Measurements from ENCODE around the gene KANSL1. TPM values are rescaled to one million over a fixed set of nuclear protein-coding genes. Genes with fewer than 3 reads are reported as not detected.

KANSL1 gene
- total RNA-seq, 1 donor from 2014 or later = 102 TPM

DNA sequence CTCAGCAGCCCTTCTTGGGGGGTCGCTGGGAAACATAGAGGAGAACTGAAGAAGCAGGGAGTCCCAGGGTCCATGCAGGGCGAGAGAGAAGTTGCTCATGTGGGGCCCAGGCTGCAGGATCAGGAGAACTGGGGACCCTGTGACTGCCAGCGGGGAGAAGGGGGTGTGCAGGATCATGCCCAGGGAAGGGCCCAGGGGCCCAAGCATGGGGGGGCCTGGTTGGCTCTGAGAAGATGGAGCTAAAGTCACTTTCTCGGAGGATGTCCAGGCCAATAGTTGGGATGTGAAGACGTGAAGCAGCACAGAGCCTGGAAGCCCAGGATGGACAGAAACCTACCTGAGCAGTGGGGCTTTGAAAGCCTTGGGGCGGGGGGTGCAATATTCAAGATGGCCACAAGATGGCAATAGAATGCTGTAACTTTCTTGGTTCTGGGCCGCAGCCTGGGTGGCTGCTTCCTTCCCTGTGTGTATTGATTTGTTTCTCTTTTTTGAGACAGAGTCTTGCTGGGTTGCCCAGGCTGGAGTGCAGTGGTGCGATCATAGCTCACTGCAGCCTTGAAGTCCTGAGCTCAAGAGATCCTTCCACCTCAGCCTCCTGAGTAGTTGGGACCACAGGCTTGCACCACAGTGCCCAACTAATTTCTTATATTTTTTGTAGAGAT, 190.8 kb downstream of the KANSL1 start:
- no peak overlapping the region for H3K27ac Mint-ChIP-seq (ENCODE audit: unreplicated experiment)
- H3K27me3 Mint-ChIP-seq (ENCODE audit: unreplicated experiment) = no peaks in the 10 kb centered on the region
- DNase-seq (ENCODE audit: extremely low spot score, unreplicated experiment) = peak; percentile 89
- peaks cover 8% of the 10 kb centered on the region for H3K4me1 Mint-ChIP-seq (ENCODE audit: unreplicated experiment)
- TF ChIP-seq, protein P1, sequence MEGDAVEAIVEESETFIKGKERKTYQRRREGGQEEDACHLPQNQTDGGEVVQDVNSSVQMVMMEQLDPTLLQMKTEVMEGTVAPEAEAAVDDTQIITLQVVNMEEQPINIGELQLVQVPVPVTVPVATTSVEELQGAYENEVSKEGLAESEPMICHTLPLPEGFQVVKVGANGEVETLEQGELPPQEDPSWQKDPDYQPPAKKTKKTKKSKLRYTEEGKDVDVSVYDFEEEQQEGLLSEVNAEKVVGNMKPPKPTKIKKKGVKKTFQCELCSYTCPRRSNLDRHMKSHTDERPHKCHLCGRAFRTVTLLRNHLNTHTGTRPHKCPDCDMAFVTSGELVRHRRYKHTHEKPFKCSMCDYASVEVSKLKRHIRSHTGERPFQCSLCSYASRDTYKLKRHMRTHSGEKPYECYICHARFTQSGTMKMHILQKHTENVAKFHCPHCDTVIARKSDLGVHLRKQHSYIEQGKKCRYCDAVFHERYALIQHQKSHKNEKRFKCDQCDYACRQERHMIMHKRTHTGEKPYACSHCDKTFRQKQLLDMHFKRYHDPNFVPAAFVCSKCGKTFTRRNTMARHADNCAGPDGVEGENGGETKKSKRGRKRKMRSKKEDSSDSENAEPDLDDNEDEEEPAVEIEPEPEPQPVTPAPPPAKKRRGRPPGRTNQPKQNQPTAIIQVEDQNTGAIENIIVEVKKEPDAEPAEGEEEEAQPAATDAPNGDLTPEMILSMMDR (IDR thresholded peaks at IDR 0.05) = peak; percentile 92
- H3K9me3 Mint-ChIP-seq (ENCODE audit: unreplicated experiment) = no peaks in the 10 kb centered on the region
- H3K4me3 Mint-ChIP-seq (ENCODE audit: unreplicated experiment) = no peak overlapping the region
- no peaks in the 10 kb centered on the region for H3K36me3 Mint-ChIP-seq (ENCODE audit: unreplicated experiment)

DNA sequence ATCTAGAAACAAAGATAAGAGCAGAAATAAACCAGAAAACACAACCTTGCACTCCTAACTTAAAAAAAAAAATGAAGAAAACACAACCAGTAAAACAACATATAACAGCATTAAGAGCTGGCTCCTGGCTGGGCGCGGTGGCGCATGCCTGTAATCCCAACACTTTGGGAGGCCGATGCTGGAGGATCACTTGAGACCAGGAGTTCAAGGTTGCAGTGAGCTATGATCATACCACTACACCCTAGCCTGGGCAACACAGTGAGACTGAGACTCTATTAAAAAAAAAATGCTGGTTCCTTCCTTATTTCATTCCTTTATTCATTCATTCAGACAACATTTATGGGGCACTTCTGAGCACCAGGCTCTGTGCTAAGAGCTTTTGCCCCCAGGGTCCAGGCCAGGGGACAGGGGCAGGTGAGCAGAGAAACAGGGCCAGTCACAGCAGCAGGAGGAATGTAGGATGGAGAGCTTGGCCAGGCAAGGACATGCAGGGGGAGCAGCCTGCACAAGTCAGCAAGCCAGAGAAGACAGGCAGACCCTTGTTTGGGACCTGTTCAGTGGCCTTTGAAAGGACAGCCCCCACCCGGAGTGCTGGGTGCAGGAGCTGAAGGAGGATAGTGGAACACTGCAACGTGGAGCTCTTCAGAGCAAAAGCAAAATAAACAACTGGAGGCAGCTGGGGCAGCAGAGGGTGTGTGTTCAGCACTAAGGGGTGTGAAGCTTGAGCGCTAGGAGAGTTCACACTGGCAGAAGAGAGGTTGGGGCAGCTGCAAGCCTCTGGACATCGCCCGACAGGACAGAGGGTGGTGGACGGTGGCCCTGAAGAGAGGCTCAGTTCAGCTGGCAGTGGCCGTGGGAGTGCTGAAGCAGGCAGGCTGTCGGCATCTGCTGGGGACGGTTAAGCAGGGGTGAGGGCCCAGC, 191.6 kb downstream of the KANSL1 start:
- H3K36me3 Mint-ChIP-seq (ENCODE audit: unreplicated experiment) = no peaks in the 10 kb centered on the region
- peaks cover 8% of the 10 kb centered on the region for H3K4me1 Mint-ChIP-seq (ENCODE audit: unreplicated experiment)
- DNase-seq (ENCODE audit: extremely low spot score, unreplicated experiment) = no peak
- no peak overlapping the region for H3K27ac Mint-ChIP-seq (ENCODE audit: unreplicated experiment)
- TF ChIP-seq, protein P1 (IDR thresholded peaks at IDR 0.05) = no peak
- no peaks in the 10 kb centered on the region for H3K9me3 Mint-ChIP-seq (ENCODE audit: unreplicated experiment)
- H3K27me3 Mint-ChIP-seq (ENCODE audit: unreplicated experiment) = no peaks in the 10 kb centered on the region
- no peak overlapping the region for H3K4me3 Mint-ChIP-seq (ENCODE audit: unreplicated experiment)

DNA sequence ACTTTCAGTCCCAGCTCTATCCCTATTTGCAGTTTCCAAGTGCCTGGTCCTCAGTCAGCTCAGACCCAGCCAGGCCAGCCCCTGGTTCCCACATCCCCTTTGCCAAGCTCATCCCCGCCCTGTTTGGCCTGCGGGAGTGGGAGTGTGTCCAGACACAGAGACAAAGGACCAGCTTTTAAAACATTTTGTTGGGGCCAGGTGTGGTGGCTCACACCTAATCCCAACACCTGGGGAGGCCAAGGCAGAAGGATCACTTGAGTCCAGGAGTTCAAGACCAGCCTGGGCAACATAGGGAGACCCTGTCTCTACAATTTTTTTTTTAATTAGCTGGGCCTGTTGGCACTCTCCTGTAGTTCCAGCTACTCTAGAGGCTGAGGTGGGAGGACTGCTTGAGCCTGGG, 192.5 kb downstream of the KANSL1 start:
- Mint-ChIP-seq H3K27ac (ENCODE audit: unreplicated experiment) (no peak overlapping the region), H3K27me3 (ENCODE audit: unreplicated experiment) (no peaks in the 10 kb centered on the region), H3K4me1 (ENCODE audit: unreplicated experiment) (peaks cover 8% of the 10 kb centered on the region), H3K36me3 (ENCODE audit: unreplicated experiment) (no peaks in the 10 kb centered on the region), H3K9me3 (ENCODE audit: unreplicated experiment) (no peaks in the 10 kb centered on the region), H3K4me3 (ENCODE audit: unreplicated experiment) (no peak overlapping the region)
- TF ChIP-seq, protein P1 (IDR thresholded peaks at IDR 0.05) = no peak
- DNase-seq (ENCODE audit: extremely low spot score, unreplicated experiment) = no peak

DNA sequence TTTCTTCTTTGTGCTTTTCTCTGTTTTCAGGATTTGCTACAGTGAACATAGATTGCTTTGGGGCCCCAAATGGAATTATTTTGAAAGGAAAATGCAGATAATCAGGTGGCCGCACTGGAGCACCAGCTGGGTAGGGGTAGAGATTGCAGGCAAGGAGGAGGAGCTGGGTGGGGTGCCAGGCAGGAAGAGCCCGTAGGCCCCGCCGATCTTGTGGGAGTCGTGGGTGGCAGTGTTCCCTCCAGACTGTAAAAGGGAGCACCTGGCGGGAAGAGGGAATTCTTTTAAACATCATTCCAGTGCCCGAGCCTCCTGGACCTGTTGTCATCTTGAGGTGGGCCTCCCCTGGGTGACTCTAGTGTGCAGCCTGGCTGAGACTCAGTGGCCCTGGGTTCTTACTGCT, 192.9 kb downstream of the KANSL1 start:
- TF ChIP-seq, protein P1 (IDR thresholded peaks at IDR 0.05) = no peak

DNA sequence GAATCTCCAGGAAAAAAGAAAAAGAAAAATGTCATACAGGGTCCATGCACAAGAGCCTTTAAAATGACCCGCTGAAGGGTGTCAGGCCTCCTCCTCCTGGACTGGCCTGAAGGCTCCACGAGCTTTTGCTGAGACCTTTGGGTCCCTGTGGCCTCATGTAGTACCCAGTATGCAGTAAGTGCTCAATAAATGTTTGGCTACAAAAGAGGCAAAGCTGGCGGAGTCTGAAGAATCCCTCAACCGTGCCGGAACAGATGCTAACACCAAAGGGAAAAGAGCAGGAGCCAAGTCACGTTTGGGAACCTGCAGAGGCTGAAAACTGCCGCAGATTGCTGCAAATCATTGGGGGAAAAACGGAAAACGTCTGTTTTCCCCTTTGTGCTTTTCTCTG, 193.3 kb downstream of the KANSL1 start:
- H3K36me3 Mint-ChIP-seq (ENCODE audit: unreplicated experiment) = no peaks in the 10 kb centered on the region
- H3K9me3 Mint-ChIP-seq (ENCODE audit: unreplicated experiment) = no peaks in the 10 kb centered on the region
- DNase-seq (ENCODE audit: extremely low spot score, unreplicated experiment) = no peak
- no peak overlapping the region for H3K4me3 Mint-ChIP-seq (ENCODE audit: unreplicated experiment)
- H3K27ac Mint-ChIP-seq (ENCODE audit: unreplicated experiment) = no peak overlapping the region
- H3K4me1 Mint-ChIP-seq (ENCODE audit: unreplicated experiment) = peaks cover 8% of the 10 kb centered on the region
- TF ChIP-seq, protein P1 (IDR thresholded peaks at IDR 0.05) = no peak
- H3K27me3 Mint-ChIP-seq (ENCODE audit: unreplicated experiment) = no peaks in the 10 kb centered on the region

More for the DNA sequence above, 192.9 kb downstream of the KANSL1 start:
- Mint-ChIP-seq H3K4me1 (ENCODE audit: unreplicated experiment) (peaks cover 8% of the 10 kb centered on the region), H3K4me3 (ENCODE audit: unreplicated experiment) (no peak overlapping the region), H3K27me3 (ENCODE audit: unreplicated experiment) (no peaks in the 10 kb centered on the region), H3K27ac (ENCODE audit: unreplicated experiment) (no peak overlapping the region), H3K36me3 (ENCODE audit: unreplicated experiment) (no peaks in the 10 kb centered on the region), H3K9me3 (ENCODE audit: unreplicated experiment) (no peaks in the 10 kb centered on the region)
- no peak for DNase-seq (ENCODE audit: extremely low spot score, unreplicated experiment)

Data from osteocyte (in vitro differentiated cells).